HepG2 (cell line): ENCODE results near the gene EMP2. TPM values are rescaled to one million over a fixed set of nuclear protein-coding genes. Genes with fewer than 3 reads are reported as not detected.

ENCODE experiments used
- ATAC-seq: fragments of 200-7000 bp; cut with Tn5 transposase; 3 replicates; pipeline ENCODE4 v1.9.1; 2020; ENCODE audit warnings: mild to moderate bottlenecking, moderate library complexity
- BruUV-seq: library from RNA; stranded (reverse); fragments of 400-500 nt; replicated peaks from 2 replicates; lab custom pipeline; 2021; lab: Mats Ljungman, UMichigan
- CTCF ChIA-PET: fragments of 300-600 bp; formaldehyde crosslinking; extraction: SDS; loops from one replicate; lab custom pipeline; 2021; ENCODE audit warnings: low total read pairs, inconsistent platforms, low intra/inter-chr PET ratio; lab: Yijun Ruan, JAX
- POLR2A ChIA-PET: fragments of 350-600 bp; sonication (Branson Sonifier 250); formaldehyde crosslinking; loops from one replicate; lab custom pipeline; 2020; ENCODE audit warnings: antibody characterized with exemption, inconsistent platforms; lab: Yijun Ruan, JAX
- DNase-seq: peaks from one replicate; pipeline ENCODE4 v3.0.0-alpha.2; 2015; ENCODE audit warnings: low spot score
- FAIRE-seq: peaks from 3 replicates; lab custom pipeline; 2011; peaks lifted over from hg19 to GRCh38; lab: Jason Lieb, UNC
- H2AFZ ChIP-seq: one replicate; pipeline ENCODE4 v1.6.1; 2011; ENCODE audit warnings: low read length, inconsistent platforms
- H3K27ac ChIP-seq: fragments of 300-600 bp; 3 replicates; pipeline ENCODE4 v1.8.0; 2011; ENCODE audit warnings: mixed run types, mild to moderate bottlenecking, mixed read lengths, low read length, inconsistent platforms; ENCODE audit not compliant: insufficient read depth; ENCODE audit errors: extremely low read length
- H3K27me3 ChIP-seq, 2 experiments: fragments of 200-600 bp in 1 of 2; 2 replicates in 1 of 2; 3 replicates in 1 of 2; pipeline versions ENCODE4 v1.6.0 to v1.8.0; 2011; ENCODE audit warnings: low read length in 2 of 2, mild to moderate bottlenecking in 2 of 2, moderate library complexity in 2 of 2, inconsistent platforms in 1 of 2; ENCODE audit not compliant: insufficient read depth in 2 of 2, control insufficient read depth in 1 of 2
- H3K36me3 ChIP-seq, 2 experiments: fragments of 200-600 bp in 1 of 2; replicated peaks in 1 of 2; 2 replicates in 1 of 2; 3 replicates in 1 of 2; pipeline versions ENCODE4 v1.5.1 to v1.8.0; 2011; ENCODE audit warnings: low read length in 2 of 2, inconsistent platforms in 1 of 2; ENCODE audit not compliant: insufficient read depth in 2 of 2, control insufficient read depth in 1 of 2
- H3K4me1 ChIP-seq: 2 replicates; pipeline ENCODE4 v1.5.1; 2012; ENCODE audit warnings: low read length, inconsistent platforms; ENCODE audit not compliant: insufficient read depth
- H3K4me2 ChIP-seq: 2 replicates; pipeline ENCODE4 v1.6.0; 2011; ENCODE audit warnings: low read depth, low read length, inconsistent platforms
- H3K4me3 ChIP-seq, 3 experiments: fragments of 200-600 bp in 1 of 3; sonication (generic), shearing (Covaris generic) in 1 of 3; replicated peaks in 1 of 3; 2 replicates each; pipeline ENCODE4 v1.5.1; 2011 to 2016; ENCODE audit warnings: low read length in 3 of 3, inconsistent platforms in 2 of 3, low read depth in 2 of 3, mild to moderate bottlenecking in 2 of 3, control low read depth in 1 of 3, mixed read lengths in 1 of 3; ENCODE audit not compliant: insufficient read depth in 1 of 3
- H3K79me2 ChIP-seq: one replicate; pipeline ENCODE4 v1.6.1; 2011; ENCODE audit warnings: low read length, inconsistent platforms; ENCODE audit not compliant: insufficient read depth
- H3K9ac ChIP-seq: 2 replicates; pipeline ENCODE4 v1.6.0; 2011; ENCODE audit warnings: mild to moderate bottlenecking, low read depth, low read length, inconsistent platforms; ENCODE audit not compliant: insufficient read depth
- H3K9me3 ChIP-seq: 2 replicates; pipeline ENCODE4 v1.5.1; 2012; ENCODE audit warnings: mild to moderate bottlenecking, low read length
- H4K20me1 ChIP-seq: 2 replicates; pipeline ENCODE4 v1.6.0; 2011; ENCODE audit warnings: inconsistent platforms, mild to moderate bottlenecking, low read length, moderate library complexity; ENCODE audit not compliant: insufficient read depth
- BHLHE40 ChIP-seq: IDR thresholded peaks from 2 replicates; pipeline ENCODE4 v1.6.1; 2011; ENCODE audit warnings: low read length, improper control_type of control experiment
- EHMT2 ChIP-seq: fragments of 200-600 bp; sonication (generic); IDR thresholded peaks from 2 replicates; pipeline ENCODE4 v1.7.0; 2017; ENCODE audit warnings: antibody characterized with exemption, low read depth, low read length, borderline replicate concordance
- HIVEP1 ChIP-seq: sonication (generic); formaldehyde crosslinking; IDR thresholded peaks from 2 replicates; pipeline ENCODE4 v1.4.0; 2020; ENCODE audit warnings: mild to moderate bottlenecking, missing genetic modification reagents
- KLF9 ChIP-seq: IDR thresholded peaks from 2 replicates; pipeline ENCODE4 v1.6.1; 2016; ENCODE audit warnings: low read depth
- NFYB ChIP-seq: sonication (generic); formaldehyde crosslinking; IDR thresholded peaks from 2 replicates; pipeline ENCODE4 v1.4.0; 2020; ENCODE audit warnings: missing genetic modification reagents
- NONO ChIP-seq, 2 experiments: fragments of 450-650 bp in 1 of 2; sonication (generic) in 1 of 2; formaldehyde crosslinking in 1 of 2; IDR thresholded peaks in 1 of 2; conservative IDR thresholded peaks in 1 of 2; 2 replicates each; pipeline versions ENCODE4 v1.6.1 to v1.8.0; 2017 to 2022; ENCODE audit warnings: mild to moderate bottlenecking in 1 of 2, missing genetic modification reagents in 1 of 2, moderate library complexity in 1 of 2
- SIN3B ChIP-seq: fragments of 150-350 bp; IDR thresholded peaks from 2 replicates; pipeline ENCODE4 v1.6.1; 2014; ENCODE audit warnings: low read length
- SOX5 ChIP-seq: IDR thresholded peaks from 2 replicates; pipeline ENCODE4 v1.6.1; 2016; ENCODE audit warnings: borderline replicate concordance
- ZNF3 ChIP-seq: IDR thresholded peaks from 2 replicates; pipeline ENCODE4 v1.7.0; 2017; ENCODE audit warnings: inconsistent platforms
- ZNF337 ChIP-seq: sonication (generic); formaldehyde crosslinking; IDR thresholded peaks from 2 replicates; pipeline ENCODE4 v1.5.1; 2020; ENCODE audit warnings: missing genetic modification reagents, low read depth, mild to moderate bottlenecking, borderline replicate concordance
- ZNF550 ChIP-seq: sonication (generic); formaldehyde crosslinking; IDR thresholded peaks from 2 replicates; pipeline ENCODE4 v1.4.0; 2020; ENCODE audit warnings: mild to moderate bottlenecking, missing genetic modification reagents, borderline replicate concordance
- ZNF660 ChIP-seq: sonication (generic); formaldehyde crosslinking; IDR thresholded peaks from 2 replicates; pipeline ENCODE4 v1.5.1; 2020; ENCODE audit warnings: mild to moderate bottlenecking, low read depth, missing genetic modification reagents, borderline replicate concordance
- WGBS: methylation state at CpG from one replicate; pipeline ENCODE4 v1.1.6; 2017; ENCODE audit warnings: low lambda C conversion rate; 5-methylcytosine and 5-hydroxymethylcytosine counted together
- in situ Hi-C: cut with HindIII; loops from 2 replicates; pipeline ENCODE4 v1.10.0; 2017; ENCODE audit warnings: low pct_unique_long_range_greater_than_20kb; ENCODE audit not compliant: extremely low pct_ligation_motif_present
- intact Hi-C: fragments of 100-400 bp; cut with micrococcal nuclease; formaldehyde crosslinking; loops from one replicate; pipeline ENCODE4 v1.10.0; 2022; ENCODE audit not compliant: unreplicated experiment
- polyA plus RNA-seq, 8 experiments: library from polyadenylated mRNA; depleted of rRNA in 3 of 8; stranded (reverse) in 7 of 8; unstranded in 1 of 8; fragments of >200 nt; fragmentation: Illumina TruSeq in 4 of 8; extraction: Trizol in 4 of 8; gene quantifications; 2 replicates each; pipeline versions ENCODE4 v1.2.1 to v1.2.3, GENCODE V29; 2011 to 2016; ENCODE audit warnings: low read depth in 4 of 8, missing spikeins in 1 of 8, mixed read lengths in 1 of 8; ENCODE audit not compliant: insufficient read depth in 1 of 8
- total RNA-seq, 5 experiments: library from RNA; depleted of rRNA; stranded (reverse); fragments of >200 nt; fragmentation: Illumina TruSeq; extraction: Trizol; gene quantifications; 2 replicates each; pipeline ENCODE4 v1.2.3, GENCODE V29; 2016; ENCODE audit warnings: low read depth in 1 of 5
- TF ChIP-seq, protein P1 (sequence below): fragments of 450-650 bp; IDR thresholded peaks from 2 replicates; pipeline ENCODE4 v1.6.1; 2017; ENCODE audit warnings: mild to moderate bottlenecking
- TF ChIP-seq, protein P2 (sequence below): sonication (generic); formaldehyde crosslinking; IDR thresholded peaks from 2 replicates; pipeline ENCODE4 v1.4.0; 2020; ENCODE audit warnings: missing genetic modification reagents, mild to moderate bottlenecking, borderline replicate concordance
- TF ChIP-seq, protein P3 (sequence below): sonication (generic); formaldehyde crosslinking; IDR thresholded peaks from 2 replicates; pipeline ENCODE4 v1.4.0; 2020; ENCODE audit warnings: missing genetic modification reagents, low read depth, mild to moderate bottlenecking, borderline replicate concordance
- TF ChIP-seq, protein P4 (sequence below): sonication (generic); formaldehyde crosslinking; IDR thresholded peaks from 2 replicates; pipeline ENCODE4 v1.5.1; 2020; ENCODE audit warnings: mild to moderate bottlenecking, missing genetic modification reagents, borderline replicate concordance

Gene EMP2
- total and polyA plus RNA-seq, 2 of the 13 experiments (the other 11 are each of a cell fraction or from before 2014, with no cell fraction given): 24.6 to 91.2 TPM

- peaks cover 27 to 74% of the 10 kb centered on the region in 2 experiments for H3K36me3 ChIP-seq
- BruUV-seq: no TSS peak
- FAIRE-seq (no peak), DNase-seq (no peak), ATAC-seq (no peak)
- H4K20me1 ChIP-seq: no peaks in the 10 kb centered on the region
- no peak overlapping the region for H3K4me2 ChIP-seq
- H2AFZ ChIP-seq: no peak overlapping the region
- WGBS: 96% methylated on average over 15 of the region's 15 CpGs
- in situ Hi-C loops (no loop called here), intact Hi-C loops (no loop called here)
- H3K9ac ChIP-seq: no peak overlapping the region
- H3K27ac ChIP-seq: no peak overlapping the region
- no peaks in the 10 kb centered on the region for H3K9me3 ChIP-seq
- ChIA-PET POLR2A (no interaction called here), CTCF (no interaction called here)
- H3K4me3 ChIP-seq: no peak overlapping the region
- H3K4me1 ChIP-seq: peaks cover 13% of the 10 kb centered on the region
- no peaks in the 10 kb centered on the region for H3K79me2 ChIP-seq
- no peaks in the 10 kb centered on the region for H3K27me3 ChIP-seq
- TF ChIP-seq ZNF3 (CRISPR knock-in tag): no peak
- no peak for TF ChIP-seq ZNF660 (CRISPR knock-in tag)
- no peak for TF ChIP-seq NFYB (CRISPR knock-in tag)
- TF ChIP-seq NONO (IDR thresholded peaks at IDR 0.05): no peak
- TF ChIP-seq NONO (CRISPR knock-in tag; conservative IDR thresholded peaks at IDR 0.05): no peak
- TF ChIP-seq EHMT2: no peak
- TF ChIP-seq SOX5 (CRISPR knock-in tag): no peak
- TF ChIP-seq, protein P1, sequence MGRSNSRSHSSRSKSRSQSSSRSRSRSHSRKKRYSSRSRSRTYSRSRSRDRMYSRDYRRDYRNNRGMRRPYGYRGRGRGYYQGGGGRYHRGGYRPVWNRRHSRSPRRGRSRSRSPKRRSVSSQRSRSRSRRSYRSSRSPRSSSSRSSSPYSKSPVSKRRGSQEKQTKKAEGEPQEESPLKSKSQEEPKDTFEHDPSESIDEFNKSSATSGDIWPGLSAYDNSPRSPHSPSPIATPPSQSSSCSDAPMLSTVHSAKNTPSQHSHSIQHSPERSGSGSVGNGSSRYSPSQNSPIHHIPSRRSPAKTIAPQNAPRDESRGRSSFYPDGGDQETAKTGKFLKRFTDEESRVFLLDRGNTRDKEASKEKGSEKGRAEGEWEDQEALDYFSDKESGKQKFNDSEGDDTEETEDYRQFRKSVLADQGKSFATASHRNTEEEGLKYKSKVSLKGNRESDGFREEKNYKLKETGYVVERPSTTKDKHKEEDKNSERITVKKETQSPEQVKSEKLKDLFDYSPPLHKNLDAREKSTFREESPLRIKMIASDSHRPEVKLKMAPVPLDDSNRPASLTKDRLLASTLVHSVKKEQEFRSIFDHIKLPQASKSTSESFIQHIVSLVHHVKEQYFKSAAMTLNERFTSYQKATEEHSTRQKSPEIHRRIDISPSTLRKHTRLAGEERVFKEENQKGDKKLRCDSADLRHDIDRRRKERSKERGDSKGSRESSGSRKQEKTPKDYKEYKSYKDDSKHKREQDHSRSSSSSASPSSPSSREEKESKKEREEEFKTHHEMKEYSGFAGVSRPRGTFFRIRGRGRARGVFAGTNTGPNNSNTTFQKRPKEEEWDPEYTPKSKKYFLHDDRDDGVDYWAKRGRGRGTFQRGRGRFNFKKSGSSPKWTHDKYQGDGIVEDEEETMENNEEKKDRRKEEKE: no peak
- TF ChIP-seq SIN3B: no peak
- no peak for TF ChIP-seq ZNF550 (CRISPR knock-in tag)
- TF ChIP-seq BHLHE40: no peak
- TF ChIP-seq, protein P2, sequence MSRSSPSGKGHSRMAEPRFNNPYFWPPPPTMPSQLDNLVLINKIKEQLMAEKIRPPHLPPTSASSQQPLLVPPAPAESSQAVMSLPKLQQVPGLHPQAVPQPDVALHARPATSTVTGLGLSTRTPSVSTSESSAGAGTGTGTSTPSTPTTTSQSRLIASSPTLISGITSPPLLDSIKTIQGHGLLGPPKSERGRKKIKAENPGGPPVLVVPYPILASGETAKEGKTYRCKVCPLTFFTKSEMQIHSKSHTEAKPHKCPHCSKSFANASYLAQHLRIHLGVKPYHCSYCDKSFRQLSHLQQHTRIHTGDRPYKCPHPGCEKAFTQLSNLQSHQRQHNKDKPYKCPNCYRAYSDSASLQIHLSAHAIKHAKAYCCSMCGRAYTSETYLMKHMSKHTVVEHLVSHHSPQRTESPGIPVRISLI (CRISPR knock-in tag): no peak
- TF ChIP-seq, protein P3, sequence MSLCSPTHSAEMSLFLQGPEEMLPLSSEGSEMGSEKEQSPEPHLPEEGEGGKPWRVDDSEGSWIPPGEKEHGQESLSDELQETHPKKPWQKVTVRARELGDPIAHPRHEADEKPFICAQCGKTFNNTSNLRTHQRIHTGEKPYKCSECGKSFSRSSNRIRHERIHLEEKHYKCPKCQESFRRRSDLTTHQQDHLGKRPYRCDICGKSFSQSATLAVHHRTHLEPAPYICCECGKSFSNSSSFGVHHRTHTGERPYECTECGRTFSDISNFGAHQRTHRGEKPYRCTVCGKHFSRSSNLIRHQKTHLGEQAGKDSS (CRISPR knock-in tag): no peak
- no peak for TF ChIP-seq ZNF337 (CRISPR knock-in tag)
- TF ChIP-seq KLF9: no peak
- TF ChIP-seq, protein P4, sequence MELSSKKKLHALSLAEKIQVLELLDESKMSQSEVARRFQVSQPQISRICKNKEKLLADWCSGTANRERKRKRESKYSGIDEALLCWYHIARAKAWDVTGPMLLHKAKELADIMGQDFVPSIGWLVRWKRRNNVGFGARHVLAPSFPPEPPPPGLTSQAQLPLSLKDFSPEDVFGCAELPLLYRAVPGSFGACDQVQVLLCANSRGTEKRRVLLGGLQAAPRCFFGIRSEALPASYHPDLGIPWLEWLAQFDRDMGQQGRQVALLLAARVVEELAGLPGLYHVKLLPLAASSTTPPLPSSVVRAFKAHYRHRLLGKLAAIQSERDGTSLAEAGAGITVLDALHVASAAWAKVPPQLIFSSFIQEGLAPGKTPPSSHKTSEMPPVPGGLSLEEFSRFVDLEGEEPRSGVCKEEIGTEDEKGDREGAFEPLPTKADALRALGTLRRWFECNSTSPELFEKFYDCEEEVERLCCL: no peak
- no peak for TF ChIP-seq HIVEP1 (CRISPR knock-in tag)
These were observed 42.5 kb downstream of the EMP2 start for GRCh38 chr16:10537946-10538345.
